DOHH2 (cell line): ENCODE data around the gene TMPRSS4.

ENCODE experiments used
- H3F3A ChIP-seq: fragments of 200-600 bp; sonication (generic), shearing (Covaris generic); 2 replicates; pipeline ENCODE4 v1.6.0; 2016; ENCODE audit warnings: antibody characterized with exemption, mild to moderate bottlenecking; ENCODE audit not compliant: control insufficient read depth, insufficient read depth
- H3K27ac ChIP-seq: fragments of 200-600 bp; sonication (generic); 2 replicates; pipeline ENCODE4 v1.5.1; 2014; ENCODE audit warnings: low read depth, mild to moderate bottlenecking, low read length, moderate library complexity
- H3K27me3 ChIP-seq: fragments of 200-600 bp; sonication (generic); 2 replicates; pipeline ENCODE4 v1.6.1; 2014; ENCODE audit warnings: mild to moderate bottlenecking, low read length, mixed read lengths; ENCODE audit not compliant: control insufficient read depth
- H3K36me3 ChIP-seq: fragments of 200-600 bp; sonication (generic); 2 replicates; pipeline ENCODE4 v1.6.1; 2014; ENCODE audit warnings: mild to moderate bottlenecking, low read length, moderate library complexity, mixed read lengths; ENCODE audit not compliant: control insufficient read depth
- H3K4me1 ChIP-seq: fragments of 200-600 bp; sonication (generic); 2 replicates; pipeline ENCODE4 v1.6.1; 2014; ENCODE audit warnings: mild to moderate bottlenecking, low read length, mixed read lengths; ENCODE audit not compliant: control insufficient read depth
- H3K4me2 ChIP-seq: fragments of 200-600 bp; sonication (generic); 2 replicates; pipeline ENCODE4 v1.6.0; 2014; ENCODE audit warnings: mild to moderate bottlenecking, low read length, moderate library complexity
- H3K4me3 ChIP-seq: fragments of 200-600 bp; sonication (generic); 2 replicates; pipeline ENCODE4 v1.5.1; 2014; ENCODE audit warnings: mild to moderate bottlenecking, low read length, mixed read lengths
- H3K79me2 ChIP-seq: fragments of 200-600 bp; sonication (generic); 2 replicates; pipeline ENCODE4 v1.6.1; 2014; ENCODE audit warnings: mild to moderate bottlenecking, low read length, mixed read lengths; ENCODE audit not compliant: control insufficient read depth
- H3K9me2 ChIP-seq: fragments of 200-600 bp; sonication (generic); replicated peaks from 2 replicates; pipeline ENCODE4 v1.6.1; 2014; ENCODE audit warnings: mild to moderate bottlenecking, low read length, mixed read lengths; ENCODE audit not compliant: control insufficient read depth
- H3K9me3 ChIP-seq: fragments of 200-600 bp; sonication (generic); 2 replicates; pipeline ENCODE4 v1.6.1; 2014; ENCODE audit warnings: antibody characterized with exemption, low read length, mixed read lengths; ENCODE audit not compliant: control insufficient read depth, insufficient read depth
- H4K20me1 ChIP-seq: fragments of 200-600 bp; sonication (generic); 2 replicates; pipeline ENCODE4 v1.6.0; 2014; ENCODE audit warnings: low read depth, mild to moderate bottlenecking, antibody characterized with exemption, low read length, moderate library complexity; ENCODE audit not compliant: control insufficient read depth, insufficient read depth
- CTCF ChIP-seq: fragments of 200-600 bp; sonication (generic); IDR thresholded peaks from one replicate; pipeline ENCODE4 v1.5.1; 2014; ENCODE audit warnings: antibody characterized with exemption, mild to moderate bottlenecking, low read depth, low read length; ENCODE audit not compliant: poor library complexity, severe bottlenecking
- EZH2phosphoT487 ChIP-seq: fragments of 200-600 bp; sonication (generic); IDR thresholded peaks from 2 replicates; pipeline ENCODE4 v1.6.1; 2017; ENCODE audit warnings: borderline replicate concordance, mild to moderate bottlenecking, antibody characterized with exemption, low read length, moderate library complexity, mixed read lengths

Gene TMPRSS4

GRCh38 chr11:118120793-118121192 lies 43.9 kb downstream of the TMPRSS4 start:
- Histone ChIP-seq H3K9me2 (no peaks in the 10 kb centered on the region), H3F3A (no peaks in the 10 kb centered on the region), H4K20me1 (no peaks in the 10 kb centered on the region), H3K9me3 (no peaks in the 10 kb centered on the region), H3K36me3 (no peaks in the 10 kb centered on the region), H3K4me3 (no peak overlapping the region), H3K4me2 (no peak overlapping the region), H3K27me3 (peaks cover 22% of the 10 kb centered on the region), H3K4me1 (peaks cover 3% of the 10 kb centered on the region; the same call in 1 of the 2 replicates), H3K27ac (no peak overlapping the region), H3K79me2 (no peaks in the 10 kb centered on the region)
- TF ChIP-seq EZH2phosphoT487 (no peak), CTCF (no peak)

GRCh38 chr11:118124929-118125535 lies 48.2 kb downstream of the TMPRSS4 start:
- peaks cover 13% of the 10 kb centered on the region for H3K27me3 ChIP-seq
- no peak for TF ChIP-seq EZH2phosphoT487
- H3K4me1 ChIP-seq, result peaks cover 6% of the 10 kb centered on the region
- H3K79me2 ChIP-seq, result no peaks in the 10 kb centered on the region
- no peaks in the 10 kb centered on the region for H3F3A ChIP-seq
- no peaks in the 10 kb centered on the region for H3K9me3 ChIP-seq
- no peaks in the 10 kb centered on the region for H3K36me3 ChIP-seq
- H4K20me1 ChIP-seq, result no peaks in the 10 kb centered on the region
- no peak overlapping the region for H3K27ac ChIP-seq
- H3K4me2 ChIP-seq, result no peak overlapping the region
- no peaks in the 10 kb centered on the region for H3K9me2 ChIP-seq
- H3K4me3 ChIP-seq, result no peak overlapping the region

- Histone ChIP-seq H3K36me3 (no peaks in the 10 kb centered on the region), H3K4me2 (peak overlapping the region; percentile 34), H3K27me3 (peaks cover 15% of the 10 kb centered on the region; the same call in 1 of the 2 replicates), H3K27ac (no peak overlapping the region), H3K4me1 (peaks cover 6% of the 10 kb centered on the region), H3K4me3 (peak overlapping the region; percentile 21; the same call in 1 of the 2 replicates), H3K9me3 (no peaks in the 10 kb centered on the region), H4K20me1 (no peaks in the 10 kb centered on the region), H3F3A (no peaks in the 10 kb centered on the region), H3K79me2 (no peaks in the 10 kb centered on the region), H3K9me2 (no peaks in the 10 kb centered on the region)
- TF ChIP-seq EZH2phosphoT487 (no peak), CTCF (no peak)
Observed at GRCh38 chr11:118126082-118126838, 49.4 kb downstream of the TMPRSS4 start.

- H3K4me3 ChIP-seq, result no peak overlapping the region
- no peaks in the 10 kb centered on the region for H4K20me1 ChIP-seq
- no peaks in the 10 kb centered on the region for H3F3A ChIP-seq
- peaks cover 6% of the 10 kb centered on the region for H3K4me1 ChIP-seq
- peaks cover 15% of the 10 kb centered on the region; the same call in 1 of the 2 replicates for H3K27me3 ChIP-seq
- H3K9me3 ChIP-seq, result no peaks in the 10 kb centered on the region
- no peaks in the 10 kb centered on the region for H3K9me2 ChIP-seq
- H3K27ac ChIP-seq, result no peak overlapping the region
- no peaks in the 10 kb centered on the region for H3K79me2 ChIP-seq
- no peak overlapping the region for H3K4me2 ChIP-seq
- TF ChIP-seq CTCF, result no peak
- TF ChIP-seq EZH2phosphoT487, result no peak
- no peaks in the 10 kb centered on the region for H3K36me3 ChIP-seq
Observed at GRCh38 chr11:118128310-118128709, 51.4 kb downstream of the TMPRSS4 start.
